Activated CD8-positive, alpha-beta T cell treated with anti-CD3 and anti-CD28 coated beads for 36 hours (primary cell): ENCODE measurements around the gene NCOA5. TPM values are rescaled to one million over a fixed set of nuclear protein-coding genes. Genes with fewer than 3 reads are reported as not detected.

ENCODE experiments used
- ATAC-seq: fragments of 200-7000 bp; cut with Tn5 transposase; one replicate; pipeline ENCODE4 v1.10.0; 2021; ENCODE audit warnings: mild to moderate bottlenecking, moderate library complexity
- CTCF ChIA-PET: fragments of 350-600 bp; sonication (Branson Sonifier 250); formaldehyde crosslinking; loops from one replicate; lab custom pipeline; 2021; ENCODE audit warnings: antibody characterized with exemption; lab: Charles Lee
- POLR2A ChIA-PET: fragments of 350-600 bp; sonication (Branson Sonifier 250); formaldehyde crosslinking; loops from one replicate; lab custom pipeline; 2021; ENCODE audit warnings: antibody characterized with exemption; lab: Charles Lee
- DNase-seq: peaks from one replicate; pipeline ENCODE4 v3.0.0-alpha.2; 2020
- H3K27ac Mint-ChIP-seq: one replicate; pipeline ENCODE4 v1.8.0; 2021; ENCODE audit warnings: mild to moderate bottlenecking, mixed read lengths
- H3K27me3 Mint-ChIP-seq: one replicate; pipeline ENCODE4 v1.8.0; 2021; ENCODE audit warnings: mixed read lengths
- H3K36me3 Mint-ChIP-seq: one replicate; pipeline ENCODE4 v1.8.0; 2021; ENCODE audit warnings: low read depth, mixed read lengths
- H3K4me1 Mint-ChIP-seq: one replicate; pipeline ENCODE4 v1.8.0; 2021; ENCODE audit warnings: low read depth, mixed read lengths
- H3K4me3 Mint-ChIP-seq: one replicate; pipeline ENCODE4 v1.8.0; 2021; ENCODE audit warnings: mild to moderate bottlenecking, moderate library complexity, mixed read lengths
- H3K9me3 Mint-ChIP-seq: one replicate; pipeline ENCODE4 v1.8.0; 2021; ENCODE audit warnings: mixed read lengths
- CTCF ChIP-seq: fragments of 200-600 bp; IDR thresholded peaks from one replicate; pipeline ENCODE4 v1.8.0; 2022; ENCODE audit warnings: antibody characterized with exemption, mild to moderate bottlenecking
- intact Hi-C: fragments of 100-400 bp; cut with micrococcal nuclease; formaldehyde crosslinking; loops from one replicate; pipeline ENCODE4 v1.10.0; 2022
- total RNA-seq, 2 experiments: library from RNA; stranded (reverse); gene quantifications; one replicate each; pipeline ENCODE4 v1.2.3, GENCODE V29; 2021

The NCOA5 gene
- total RNA-seq, 2 experiments from 2014 or later, result 13.1 to 16.8 TPM

- Mint-ChIP-seq H3K4me1 (peaks cover 7% of the 10 kb centered on the region), H3K36me3 (no peaks in the 10 kb centered on the region), H3K27me3 (peaks cover 33% of the 10 kb centered on the region), H3K9me3 (no peaks in the 10 kb centered on the region), H3K27ac (no peak overlapping the region), H3K4me3 (no peak overlapping the region)
- CTCF ChIA-PET, result interaction anchor here (0.6 to 1.1 kb wide), 2 partner anchors 13 to 1425 kb away, joined by 3 read pairs; no protein-coding TSS in a partner anchor
- POLR2A ChIA-PET, result no interaction called here
- no peak for TF ChIP-seq CTCF
- intact Hi-C loops, result no loop called here
- DNase-seq, result peak; percentile 65
- ATAC-seq, result peak; percentile 67
These were observed 21.5 kb upstream of the NCOA5 start for GRCh38 chr20:46111028-46111835.

GRCh38 chr20:46108976-46109375 is 19.2 kb upstream of the NCOA5 start:
- DNase-seq (no peak), ATAC-seq (no peak)
- POLR2A ChIA-PET, result no interaction called here
- CTCF ChIA-PET, result interaction anchor here (2.7 kb wide), 1 partner anchor 86 kb away, joined by 8 read pairs; no protein-coding TSS in a partner anchor
- Mint-ChIP-seq H3K27me3 (peaks cover 32% of the 10 kb centered on the region), H3K27ac (no peak overlapping the region), H3K4me1 (peaks cover 7% of the 10 kb centered on the region), H3K36me3 (no peaks in the 10 kb centered on the region), H3K4me3 (no peak overlapping the region), H3K9me3 (no peaks in the 10 kb centered on the region)
- intact Hi-C loops, result no loop called here
- no peak for TF ChIP-seq CTCF

GRCh38 chr20:46108435-46108841 is 18.7 kb upstream of the NCOA5 start:
- ATAC-seq (no peak), DNase-seq (no peak)
- H3K27me3 Mint-ChIP-seq, result peaks cover 29% of the 10 kb centered on the region
- peaks cover 7% of the 10 kb centered on the region for H3K4me1 Mint-ChIP-seq
- no peak overlapping the region for H3K4me3 Mint-ChIP-seq
- H3K27ac Mint-ChIP-seq, result no peak overlapping the region
- ChIA-PET POLR2A (no interaction called here), CTCF (interaction anchor here (1.4 to 2.7 kb wide), 4 partner anchors 24 to 121 kb away, joined by 3 to 8 read pairs (median 4); no protein-coding TSS in a partner anchor)
- no peaks in the 10 kb centered on the region for H3K36me3 Mint-ChIP-seq
- H3K9me3 Mint-ChIP-seq, result no peaks in the 10 kb centered on the region
- intact Hi-C loops, result no loop called here
- no peak for TF ChIP-seq CTCF

- Mint-ChIP-seq H3K27ac (no peak overlapping the region), H3K4me3 (no peak overlapping the region), H3K4me1 (peaks cover 7% of the 10 kb centered on the region), H3K27me3 (peaks cover 37% of the 10 kb centered on the region), H3K9me3 (no peaks in the 10 kb centered on the region), H3K36me3 (no peaks in the 10 kb centered on the region)
- DNase-seq (no peak), ATAC-seq (no peak)
- CTCF ChIA-PET, result interaction anchor here (1.0 to 2.7 kb wide), 5 partner anchors 23 to 120 kb away, joined by 3 to 8 read pairs (median 4); no protein-coding TSS in a partner anchor
- intact Hi-C loops, result no loop called here
- POLR2A ChIA-PET, result no interaction called here
- no peak for TF ChIP-seq CTCF
These were observed 17.3 kb upstream of the NCOA5 start for GRCh38 chr20:46107061-46107460.

GRCh38 chr20:46104262-46104661 is 14.5 kb upstream of the NCOA5 start:
- Mint-ChIP-seq H3K27me3 (peaks cover 41% of the 10 kb centered on the region), H3K4me3 (no peak overlapping the region), H3K36me3 (no peaks in the 10 kb centered on the region), H3K4me1 (no peaks in the 10 kb centered on the region), H3K27ac (no peak overlapping the region), H3K9me3 (no peaks in the 10 kb centered on the region)
- no peak for ATAC-seq
- intact Hi-C loops, result no loop called here
- ChIA-PET CTCF (no interaction called here), POLR2A (no interaction called here)
- no peak for DNase-seq
- TF ChIP-seq CTCF, result no peak
